ENCODE measurements around the gene RGS5.

GRCh38 chr1:163203561-163203960 is 845 bp upstream of the RGS5 start:
- no peak for TF ChIP-seq SP1 (IDR thresholded peaks at IDR 0.05)
- TF ChIP-seq BHLHE40 (IDR thresholded peaks at IDR 0.05; ENCODE audit: borderline replicate concordance) = no peak
- no peak for TF ChIP-seq SUZ12 (IDR thresholded peaks at IDR 0.05)
- TF ChIP-seq PKNOX1 (IDR thresholded peaks at IDR 0.05) = no peak
- TF ChIP-seq HDGF (IDR thresholded peaks at IDR 0.05; ENCODE audit: borderline replicate concordance) = no peak
- TF ChIP-seq CTBP1 (IDR thresholded peaks at IDR 0.05; ENCODE audit: borderline replicate concordance) = no peak
- TF ChIP-seq FOXK2 (IDR thresholded peaks at IDR 0.05) = no peak
- TF ChIP-seq FOXA1 (IDR thresholded peaks at IDR 0.05) = no peak
- TF ChIP-seq ARNT (IDR thresholded peaks at IDR 0.05) = no peak
- TF ChIP-seq FOXM1 (IDR thresholded peaks at IDR 0.05; ENCODE audit: borderline replicate concordance) = no peak
- no peak for TF ChIP-seq ELF4 (IDR thresholded peaks at IDR 0.05)
- TF ChIP-seq NFRKB (IDR thresholded peaks at IDR 0.05) = no peak
- TF ChIP-seq ZNF384 (IDR thresholded peaks at IDR 0.05) = no peak
- no peak for TF ChIP-seq TARDBP (IDR thresholded peaks at IDR 0.05)

Data from HEK293T (cell line).